Heart left ventricle (tissue), 13 donors: ENCODE results near the gene PLCB3.

Source experiments
- POLR2A ChIP-seq, 2 donors: fragments of 450-650 bp; IDR thresholded peaks; one replicate each; pipeline ENCODE4 v1.6.1; 2017; ENCODE audit warnings: antibody characterized with exemption in 2 of 2, mild to moderate bottlenecking in 2 of 2, moderate library complexity in 2 of 2
- TF ChIP-seq, protein P1 (sequence below), 12 donors: fragments of 200-600 bp; sonication (generic) in 4 of 12; IDR thresholded peaks; one replicate each; pipeline versions ENCODE4 v1.5.0 to v1.8.0; 2018 to 2022; ENCODE audit warnings: antibody characterized with exemption in 12 of 12, mild to moderate bottlenecking in 5 of 12
- donor health status: ischemic (EF 13 %, LVEDD 7.1; RV severe dilation, severe dysfunction).
- donor health status: DM: no; HTN: yes; CAD: no.
- donor health status: DM: no; HTN: no; CAD: no.
- donor health status: ischemic (EF 25% LVEDD 6.9; RV normal size, moderate dysfunction).
- donor health status: ischemic (EF 25% LVEDD 5.7; RV mildly dilated, moderate dysfunction).
- donor health status: ischemic (EF 35%, LVEDD 5.7; RV mildly dilated, moderate dysfunction).
- donor health status: nonischemic (EF 11% LVEDD 7.7; RV severe dilation, severe dysfunction).
- donor health status: DM: yes; HTN: yes; CAD: no.
- donor health status: PGD.
- donor health status: ischemic (EF 29% LVEDD 5.4; RV normal size, mild dysfunction).
- donor health status: nonischemic (EF 23%, LVEDD 6.1; RV moderate dilation, normal function).

DNA sequence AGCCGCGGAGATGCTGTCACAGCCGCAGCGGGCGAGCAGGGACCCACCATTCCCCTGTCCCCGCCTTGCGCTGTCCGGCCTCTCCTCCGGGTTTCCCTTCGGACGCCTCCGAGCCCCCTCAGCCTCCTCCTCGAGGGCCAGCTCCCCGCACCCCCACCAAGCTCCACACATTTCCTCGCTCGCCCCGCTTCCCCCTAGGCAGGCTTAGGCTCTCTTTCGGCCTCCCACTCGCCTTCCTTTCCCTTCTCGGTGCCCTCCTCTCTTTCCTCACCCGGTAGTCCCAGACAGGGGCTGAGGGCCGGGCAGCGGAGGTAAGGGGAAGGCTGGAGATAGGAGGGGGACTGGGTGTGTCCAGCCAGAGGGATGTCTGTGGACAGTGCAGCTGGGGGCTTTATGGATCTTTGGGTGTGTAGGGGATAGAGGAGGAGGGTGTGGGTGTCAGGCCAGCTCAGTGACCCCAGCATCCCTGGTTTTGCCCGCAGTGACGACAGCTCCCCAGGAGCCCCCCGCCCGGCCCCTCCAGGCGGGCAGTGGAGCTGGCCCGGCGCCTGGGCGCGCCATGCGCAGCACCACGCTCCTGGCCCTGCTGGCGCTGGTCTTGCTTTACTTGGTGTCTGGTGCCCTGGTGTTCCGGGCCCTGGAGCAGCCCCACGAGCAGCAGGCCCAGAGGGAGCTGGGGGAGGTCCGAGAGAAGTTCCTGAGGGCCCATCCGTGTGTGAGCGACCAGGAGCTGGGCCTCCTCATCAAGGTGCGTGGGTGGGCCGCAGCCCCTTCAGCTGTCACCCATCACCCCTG is 41.3 kb downstream of the PLCB3 start:
- TF ChIP-seq, protein P1, sequence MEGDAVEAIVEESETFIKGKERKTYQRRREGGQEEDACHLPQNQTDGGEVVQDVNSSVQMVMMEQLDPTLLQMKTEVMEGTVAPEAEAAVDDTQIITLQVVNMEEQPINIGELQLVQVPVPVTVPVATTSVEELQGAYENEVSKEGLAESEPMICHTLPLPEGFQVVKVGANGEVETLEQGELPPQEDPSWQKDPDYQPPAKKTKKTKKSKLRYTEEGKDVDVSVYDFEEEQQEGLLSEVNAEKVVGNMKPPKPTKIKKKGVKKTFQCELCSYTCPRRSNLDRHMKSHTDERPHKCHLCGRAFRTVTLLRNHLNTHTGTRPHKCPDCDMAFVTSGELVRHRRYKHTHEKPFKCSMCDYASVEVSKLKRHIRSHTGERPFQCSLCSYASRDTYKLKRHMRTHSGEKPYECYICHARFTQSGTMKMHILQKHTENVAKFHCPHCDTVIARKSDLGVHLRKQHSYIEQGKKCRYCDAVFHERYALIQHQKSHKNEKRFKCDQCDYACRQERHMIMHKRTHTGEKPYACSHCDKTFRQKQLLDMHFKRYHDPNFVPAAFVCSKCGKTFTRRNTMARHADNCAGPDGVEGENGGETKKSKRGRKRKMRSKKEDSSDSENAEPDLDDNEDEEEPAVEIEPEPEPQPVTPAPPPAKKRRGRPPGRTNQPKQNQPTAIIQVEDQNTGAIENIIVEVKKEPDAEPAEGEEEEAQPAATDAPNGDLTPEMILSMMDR (IDR thresholded peaks at IDR 0.05): no peak
- no peak for TF ChIP-seq POLR2A (IDR thresholded peaks at IDR 0.05)
